GM20000 (cell line): ENCODE measurements around the gene F8A3.
"Not testable (repeated sequence)": the region's sequence is repeated elsewhere in the genome, so short reads cannot be mapped to it uniquely, and the experiment has no call there.

Experiments
- DNase-seq: peaks from one replicate; pipeline ENCODE4 v3.0.0; 2012; ENCODE audit warnings: low spot score
- TF ChIP-seq, protein P1 (sequence below): IDR thresholded peaks from 2 replicates; pipeline ENCODE4 v1.5.1; 2012; ENCODE audit warnings: mild to moderate bottlenecking, control low read depth; ENCODE audit errors: extremely low read depth, missing control alignments

F8A3 gene

GRCh38 chrX:155458471-155458870 is at the start of gene F8A3:
TSS of gene F8A3 (minus strand) at chrX:155458620. CDS start at chrX:155458600, 20 bp downstream.
- DNase-seq, result not testable (repeated sequence)

- no peak for DNase-seq
- TF ChIP-seq, protein P1, sequence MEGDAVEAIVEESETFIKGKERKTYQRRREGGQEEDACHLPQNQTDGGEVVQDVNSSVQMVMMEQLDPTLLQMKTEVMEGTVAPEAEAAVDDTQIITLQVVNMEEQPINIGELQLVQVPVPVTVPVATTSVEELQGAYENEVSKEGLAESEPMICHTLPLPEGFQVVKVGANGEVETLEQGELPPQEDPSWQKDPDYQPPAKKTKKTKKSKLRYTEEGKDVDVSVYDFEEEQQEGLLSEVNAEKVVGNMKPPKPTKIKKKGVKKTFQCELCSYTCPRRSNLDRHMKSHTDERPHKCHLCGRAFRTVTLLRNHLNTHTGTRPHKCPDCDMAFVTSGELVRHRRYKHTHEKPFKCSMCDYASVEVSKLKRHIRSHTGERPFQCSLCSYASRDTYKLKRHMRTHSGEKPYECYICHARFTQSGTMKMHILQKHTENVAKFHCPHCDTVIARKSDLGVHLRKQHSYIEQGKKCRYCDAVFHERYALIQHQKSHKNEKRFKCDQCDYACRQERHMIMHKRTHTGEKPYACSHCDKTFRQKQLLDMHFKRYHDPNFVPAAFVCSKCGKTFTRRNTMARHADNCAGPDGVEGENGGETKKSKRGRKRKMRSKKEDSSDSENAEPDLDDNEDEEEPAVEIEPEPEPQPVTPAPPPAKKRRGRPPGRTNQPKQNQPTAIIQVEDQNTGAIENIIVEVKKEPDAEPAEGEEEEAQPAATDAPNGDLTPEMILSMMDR, result no peak
Measured at GRCh38 chrX:155505296-155505695, 46.9 kb upstream of the F8A3 start.

DNA sequence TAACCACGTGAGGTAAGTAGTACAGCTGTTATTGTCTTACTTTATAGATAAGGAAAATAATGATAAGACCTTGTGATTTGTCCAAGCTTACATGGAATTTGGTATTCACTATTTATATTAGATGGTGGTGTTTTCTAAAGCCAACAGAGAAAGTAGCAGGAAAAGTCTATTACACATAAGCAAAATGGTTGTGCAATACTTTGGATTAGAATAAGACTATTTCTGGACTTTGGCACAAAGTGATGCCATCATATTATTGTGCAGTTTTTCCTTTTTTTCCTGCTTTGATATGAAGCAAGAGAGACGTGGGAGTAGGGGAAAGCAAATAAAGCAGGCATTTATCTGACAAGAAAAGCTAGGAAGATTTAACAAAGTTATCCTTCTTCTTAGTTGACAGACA is 36.7 kb upstream of the F8A3 start:
- not testable (repeated sequence) for DNase-seq

DNA sequence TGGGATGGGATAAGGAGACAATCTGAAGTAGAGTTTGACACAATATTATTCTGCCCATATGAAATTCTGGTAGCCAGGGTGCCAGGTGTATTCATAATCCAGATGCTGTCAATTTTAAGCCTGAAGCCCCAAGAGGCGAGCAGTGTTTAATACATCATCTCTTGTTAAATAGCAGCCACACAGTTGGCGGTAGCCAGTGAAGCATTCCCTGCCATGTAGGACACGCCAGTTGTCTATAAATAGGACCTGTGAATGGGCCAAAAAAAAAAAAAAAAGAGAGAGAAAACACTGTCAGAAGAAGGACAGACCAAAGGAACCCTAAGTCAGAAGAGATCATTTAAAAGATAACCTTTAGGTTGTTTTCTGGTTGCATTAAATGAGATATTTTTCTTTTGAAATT is 33.0 kb upstream of the F8A3 start:
- DNase-seq, result not testable (repeated sequence)

DNA sequence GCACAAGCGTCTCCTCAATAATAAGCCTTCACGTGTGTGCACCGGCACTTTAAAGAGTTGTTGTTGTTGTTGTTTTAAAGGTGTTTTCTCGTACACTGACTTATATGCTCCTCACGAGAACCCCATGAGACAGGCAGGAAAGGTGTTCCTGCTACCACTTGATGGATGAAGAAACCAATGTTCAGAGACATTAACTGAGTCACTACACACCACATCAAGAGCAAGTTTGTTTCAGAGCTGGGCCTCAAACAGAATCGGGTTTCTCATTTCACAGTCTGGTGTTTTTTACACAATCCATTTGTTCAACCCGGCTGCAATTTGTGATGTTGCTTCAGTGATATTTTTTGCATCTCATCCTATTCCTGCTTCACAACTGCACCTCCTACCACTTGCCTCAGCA is 18.7 kb upstream of the F8A3 start:
- DNase-seq, result not testable (repeated sequence)

- not testable (repeated sequence) for DNase-seq
Measured at GRCh38 chrX:155466269-155466938, 8.0 kb upstream of the F8A3 start.

DNA sequence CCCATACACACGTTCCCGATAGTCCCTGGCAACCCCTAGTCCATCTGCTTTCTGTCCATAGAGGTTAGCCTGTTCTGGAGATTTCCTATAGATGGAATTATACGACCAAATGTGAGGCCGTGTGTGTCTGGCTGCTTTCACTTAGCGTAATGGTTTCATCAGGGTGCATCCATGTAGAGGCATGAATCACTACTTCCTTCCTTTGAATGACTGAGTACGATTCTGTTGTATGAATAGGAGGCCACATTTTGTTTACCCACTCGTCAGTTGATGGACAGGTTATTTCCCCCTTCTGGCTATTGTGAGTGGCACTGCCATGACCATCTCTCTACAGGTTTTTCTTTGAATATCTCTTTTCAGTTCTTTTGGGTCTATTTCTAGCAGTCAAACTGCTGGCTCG is 2.1 kb upstream of the F8A3 start:
- not testable (repeated sequence) for DNase-seq

DNA sequence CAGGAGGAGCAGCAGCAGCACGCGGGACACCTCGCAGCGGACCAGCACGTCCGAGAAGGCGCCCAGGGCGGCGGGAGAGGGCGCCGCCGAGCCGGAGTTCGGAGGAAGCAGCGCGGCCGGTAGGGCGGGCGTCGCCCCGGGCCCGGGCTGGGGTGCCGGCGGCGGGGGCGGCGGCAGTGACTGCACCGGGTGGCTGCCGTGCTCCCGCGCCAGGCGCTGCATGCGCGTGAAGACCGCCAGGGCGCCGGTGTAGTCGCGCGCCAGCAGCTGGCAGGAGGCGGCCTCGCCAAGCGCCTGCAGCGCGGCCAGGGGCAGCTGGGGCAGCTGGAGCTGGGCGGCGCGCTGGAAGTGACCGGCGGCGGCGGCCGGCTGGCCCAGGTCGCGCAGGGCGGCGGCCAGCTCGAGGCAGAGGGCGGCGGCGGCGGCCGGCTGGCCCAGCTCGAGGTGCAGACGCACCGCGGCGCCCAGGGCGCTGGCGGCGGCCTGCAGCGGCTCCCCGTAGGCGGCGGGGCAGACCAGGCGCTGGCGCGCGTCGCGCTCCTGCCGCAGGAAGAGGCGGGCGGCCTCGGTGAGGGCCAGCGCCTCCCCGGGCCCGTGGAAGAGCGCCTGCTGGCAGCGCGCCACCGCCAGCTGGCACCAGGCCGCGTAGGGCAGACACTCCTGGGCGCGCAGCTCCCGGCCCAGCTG is 516 bp downstream of the F8A3 start:
- not testable (repeated sequence) for DNase-seq

DNA sequence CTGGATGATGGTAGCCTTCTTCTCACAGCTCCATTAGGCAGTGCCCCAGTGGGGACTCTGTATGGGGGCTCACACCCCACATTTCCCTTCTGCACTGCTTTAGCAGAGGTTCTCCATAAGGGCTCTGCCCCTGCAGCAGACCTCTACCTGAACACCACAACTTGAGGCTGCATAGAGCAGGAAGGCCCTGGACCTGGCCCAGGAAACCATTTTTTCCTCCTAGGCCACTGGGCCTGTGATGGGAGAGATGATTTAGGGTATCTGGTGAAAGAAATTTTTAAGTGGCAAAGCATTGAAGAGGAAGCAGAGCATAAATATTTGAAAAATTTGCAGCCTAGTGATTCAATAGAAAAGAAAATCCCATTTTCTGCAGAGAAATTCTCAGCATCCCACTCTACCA is 17.3 kb downstream of the F8A3 start:
- no peak for DNase-seq
- TF ChIP-seq, protein P1, result no peak

DNA sequence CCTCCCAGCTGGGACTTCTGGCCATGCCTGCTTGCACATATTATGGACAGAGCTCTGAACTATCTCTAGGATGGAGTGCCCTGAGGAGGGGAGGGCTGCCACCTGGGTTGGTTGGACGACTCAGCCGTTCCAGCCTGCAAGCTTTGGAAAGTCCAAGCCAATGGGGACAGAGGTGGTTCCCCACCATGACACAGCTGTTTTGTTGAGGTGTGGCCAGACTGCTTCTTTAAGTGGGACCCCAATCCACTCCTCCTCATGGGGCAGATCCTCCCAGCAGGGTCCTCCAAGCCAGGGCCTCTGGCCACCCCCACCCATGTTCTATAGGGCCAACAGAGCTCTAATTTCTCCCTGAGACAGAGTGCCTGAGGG is 22.7 kb downstream of the F8A3 start:
- no peak for DNase-seq
- TF ChIP-seq, protein P1, result no peak

GRCh38 chrX:155434906-155435743 is 23.3 kb downstream of the F8A3 start:
- TF ChIP-seq, protein P1, result no peak
- no peak for DNase-seq
